Measurements from ENCODE around the gene PDZD11. TPM values are rescaled to one million over a fixed set of nuclear protein-coding genes. Genes with fewer than 3 reads are reported as not detected.

The PDZD11 gene
- total RNA-seq, result 32.1 and 32.9 TPM in 2 replicates

DNA sequence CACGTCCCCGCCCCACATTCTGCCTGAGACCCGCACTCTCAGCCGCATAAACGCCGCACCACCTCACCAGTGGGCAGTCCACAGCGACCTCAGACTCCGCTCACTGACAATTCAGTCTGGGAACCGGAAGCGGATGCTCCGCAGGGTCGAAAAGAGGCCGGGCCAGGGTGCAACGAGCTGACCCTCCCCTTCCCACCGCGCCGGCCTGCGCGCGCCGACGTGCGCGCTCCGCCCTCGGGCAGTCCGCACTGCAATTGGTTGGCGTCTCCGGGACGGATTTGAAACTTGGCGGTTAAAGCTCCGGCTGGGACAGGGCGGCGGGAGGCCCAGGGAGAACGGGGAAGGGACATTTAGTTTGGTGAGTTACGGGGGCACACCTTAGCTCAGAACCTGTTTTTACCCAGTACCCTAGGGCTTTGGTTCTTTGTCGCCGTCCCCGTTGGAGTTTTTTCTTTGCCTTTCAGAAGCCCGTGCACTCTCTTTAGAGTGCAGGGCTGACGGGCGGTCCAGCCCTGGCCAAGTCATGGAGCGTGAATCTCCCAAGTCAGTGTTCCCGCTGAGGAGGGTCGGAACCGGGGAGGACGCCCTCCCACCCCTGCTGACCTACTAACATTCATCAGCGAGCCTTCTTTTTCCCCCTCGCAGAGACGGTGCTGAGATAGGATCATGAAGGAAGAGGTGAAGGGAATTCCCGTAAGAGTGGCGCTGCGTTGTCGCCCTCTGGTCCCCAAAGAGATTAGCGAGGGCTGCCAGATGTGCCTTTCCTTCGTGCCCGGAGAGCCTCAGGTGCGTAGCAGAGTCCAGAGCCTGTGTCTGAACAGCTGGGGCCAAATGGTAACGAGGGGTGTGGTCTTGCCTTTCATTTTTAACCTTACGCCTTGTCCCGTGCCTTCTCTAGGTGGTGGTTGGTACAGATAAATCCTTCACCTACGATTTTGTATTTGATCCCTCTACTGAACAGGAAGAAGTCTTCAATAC, at the start of gene PDZD11, which contains the start of gene KIF4A:
Gene PDZD11 (minus strand): TSS at position 135 of the 978 bp plus-strand sequence. CDS start 586 bp downstream, outside the sequence.
Gene KIF4A (plus strand): TSS at position 312 of the 978 bp plus-strand sequence. CDS start 355 bp downstream, at position 667.

GRCh38 chrX:70281951-70282350, 7.8 kb downstream of the PDZD11 start, which contains the start of gene RAB41:
TSS of gene RAB41 (plus strand) at chrX:70282172. CDS start at chrX:70282218, 46 bp downstream.

GRCh38 chrX:70268034-70268433, 21.7 kb downstream of the PDZD11 start, which contains the start of gene ARR3:
TSS of gene ARR3 (plus strand) at chrX:70268334. CDS start at chrX:70269386, 1,052 bp downstream.

GRCh38 chrX:70260104-70260503, 29.6 kb downstream of the PDZD11 start, which contains the start of gene P2RY4:
TSS of gene P2RY4 (minus strand) at chrX:70260204. CDS start at chrX:70259624, 580 bp downstream.

Other genes with a start within 250 kb of the PDZD11 start
- 0.17 and 0.43 TPM in 2 replicates for gene AWAT2, start 240.0 kb downstream of the PDZD11 start, total RNA-seq
- not detected in 2 replicates for gene OTUD6A, start 227.5 kb downstream of the PDZD11 start, total RNA-seq
- 86.5 and 118 TPM in 2 replicates for gene IGBP1, start 156.5 kb downstream of the PDZD11 start, total RNA-seq
- not detected in 2 replicates for gene DGAT2L6, start 112.4 kb downstream of the PDZD11 start, total RNA-seq
- not detected in 2 replicates for gene AWAT1, start 55.3 kb downstream of the PDZD11 start, total RNA-seq
- 0.09 TPM in 1 of 2 replicates, not detected in the other for gene P2RY4, start 29.7 kb downstream of the PDZD11 start, total RNA-seq
- not detected in 2 replicates for gene ARR3, start 21.6 kb downstream of the PDZD11 start, total RNA-seq
- not detected in 2 replicates for gene RAB41, start 7.8 kb downstream of the PDZD11 start, total RNA-seq
- gene KIF4A, start 177 bp upstream of the PDZD11 start, total RNA-seq, result 2.6 and 2.9 TPM in 2 replicates
- gene GDPD2, start 133.4 kb upstream of the PDZD11 start, total RNA-seq, result not detected in 2 replicates
- gene DLG3, start 154.9 kb upstream of the PDZD11 start, total RNA-seq, result 0.54 and 1.2 TPM in 2 replicates